Activated CD4-positive, alpha-beta T cell treated with anti-CD3 and anti-CD28 coated beads, Interleukin-2, amount 50 U/mL, for 4 hours (primary cell): Measurements from ENCODE around the gene FRYL.

Experiments used
- DNase-seq, 2 experiments: peaks; one replicate each; pipeline ENCODE4 v3.0.0-alpha.2; 2020

Gene FRYL

GRCh38 chr4:48543796-48544195 is 236.3 kb downstream of the FRYL start:
- no peak for DNase-seq

- DNase-seq, result no peak
Measured at GRCh38 chr4:48542888-48543287, 237.2 kb downstream of the FRYL start.

GRCh38 chr4:48539597-48539996 is 240.5 kb downstream of the FRYL start:
- DNase-seq, result no peak

GRCh38 chr4:48538358-48538757 is 241.7 kb downstream of the FRYL start:
- DNase-seq, result no peak

- DNase-seq, result no peak
Measured at GRCh38 chr4:48526406-48526805, 253.7 kb downstream of the FRYL start.

- no peak for DNase-seq
Measured at GRCh38 chr4:48518143-48518542, 261.9 kb downstream of the FRYL start.

GRCh38 chr4:48509543-48509942 is 270.5 kb downstream of the FRYL start:
- DNase-seq, result no peak

GRCh38 chr4:48506716-48507115 is 273.4 kb downstream of the FRYL start:
- no peak for DNase-seq

GRCh38 chr4:48504352-48504751 is 275.7 kb downstream of the FRYL start:
- no peak for DNase-seq

- no peak for DNase-seq
Measured at GRCh38 chr4:48504026-48504330, 276.1 kb downstream of the FRYL start.

GRCh38 chr4:48503233-48504025 is 276.6 kb downstream of the FRYL start:
- no peak for DNase-seq

GRCh38 chr4:48499551-48500066 is 280.5 kb downstream of the FRYL start:
- DNase-seq, result no peak

- no peak for DNase-seq
Measured at GRCh38 chr4:48498895-48499294, 281.2 kb downstream of the FRYL start.

GRCh38 chr4:48495941-48496340 is 284.1 kb downstream of the FRYL start:
- DNase-seq, result no peak

- no peak for DNase-seq
Measured at GRCh38 chr4:48493452-48494100, 286.5 kb downstream of the FRYL start.

GRCh38 chr4:48491514-48492176 is 288.4 kb downstream of the FRYL start:
- DNase-seq, result no peak

- no peak for DNase-seq
Measured at GRCh38 chr4:48490680-48491513, 289.2 kb downstream of the FRYL start.

- DNase-seq, result no peak
Measured at GRCh38 chr4:48490012-48490679, 289.9 kb downstream of the FRYL start, which contains the start of gene ZAR1. ZAR1 (plus strand) TSS chr4:48490252; CDS start chr4:48490292, 40 bp downstream.

- DNase-seq, result no peak
Measured at GRCh38 chr4:48489683-48490011, 290.4 kb downstream of the FRYL start.

GRCh38 chr4:48484494-48485168 is 295.4 kb downstream of the FRYL start:
- no peak for DNase-seq

- no peak for DNase-seq
Measured at GRCh38 chr4:48483777-48484493, 296.1 kb downstream of the FRYL start.
